Activated naive CD4-positive, alpha-beta T cell treated with anti-CD3 and anti-CD28 coated beads, Interleukin-2, amount 10 ng/mL, durations not matched to agents 5 hours and 36 hours (primary cell): ENCODE data around the gene HINT1. TPM values are rescaled to one million over a fixed set of nuclear protein-coding genes. Genes with fewer than 3 reads are reported as not detected.

ENCODE experiments used
- total RNA-seq, 2 experiments: library from RNA; stranded (reverse); gene quantifications; one replicate each; pipeline ENCODE4 v1.2.3, GENCODE V29; 2021

HINT1 gene
- total RNA-seq: 100 to 1,000 TPM; 290 to 298 TPM

GRCh38 chr5:131165119-131165727 lies at the start of gene HINT1:
Gene HINT1, minus strand, starts transcription at chr5:131165256. Its CDS starts 51 bp downstream, at chr5:131165205.

GRCh38 chr5:131170540-131171275 lies 5.7 kb upstream of the HINT1 start, which contains the start of gene LYRM7:
Gene LYRM7, plus strand, starts transcription at chr5:131170944. Its CDS starts 77 bp downstream, at chr5:131171021.

Other genes starting within 250 kb of the HINT1 start
- gene LYRM7, start 5.7 kb upstream of the HINT1 start, total RNA-seq: 10 to 100 TPM; 11.4 to 15.1 TPM
- 100 to 1,000 TPM; 164 to 166 TPM for gene CDC42SE2, start 98.8 kb upstream of the HINT1 start, total RNA-seq